D341Med (cell line): ENCODE results near the gene CRY1.
"Not testable (repeated sequence)": the region's sequence is repeated elsewhere in the genome, so short reads cannot be mapped to it uniquely, and the experiment has no call there.

Source experiments
- DNase-seq: peaks from one replicate; pipeline ENCODE4 v3.0.0; 2012; ENCODE audit warnings: low spot score

CRY1 gene

GRCh38 chr12:107002665-107003064, 90.7 kb downstream of the CRY1 start:
- DNase-seq, result not testable (repeated sequence)

- DNase-seq, result no peak
Observed at GRCh38 chr12:106999446-106999845, 93.9 kb downstream of the CRY1 start.

DNA sequence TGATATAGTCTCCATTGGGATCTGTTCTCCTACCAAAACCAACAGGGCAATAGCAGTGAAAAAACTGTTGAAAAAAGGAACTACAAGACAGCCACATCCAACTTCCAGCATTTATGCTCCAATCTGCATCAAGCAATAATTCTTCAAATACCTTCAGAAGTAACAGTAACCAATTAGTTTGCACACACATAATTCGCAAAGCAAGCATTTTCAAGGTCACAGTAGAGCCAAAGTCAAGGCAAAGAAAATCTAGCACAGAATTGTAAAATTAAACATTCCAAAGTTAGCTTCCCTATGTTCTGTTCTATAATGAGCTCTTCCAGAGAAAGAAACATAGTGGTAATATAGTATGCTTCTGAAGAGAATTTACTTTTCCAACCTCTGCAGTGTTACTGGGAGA, 95.4 kb downstream of the CRY1 start:
- no peak for DNase-seq

- not testable (repeated sequence) for DNase-seq
Observed at GRCh38 chr12:106996102-106996501, 97.2 kb downstream of the CRY1 start.

DNA sequence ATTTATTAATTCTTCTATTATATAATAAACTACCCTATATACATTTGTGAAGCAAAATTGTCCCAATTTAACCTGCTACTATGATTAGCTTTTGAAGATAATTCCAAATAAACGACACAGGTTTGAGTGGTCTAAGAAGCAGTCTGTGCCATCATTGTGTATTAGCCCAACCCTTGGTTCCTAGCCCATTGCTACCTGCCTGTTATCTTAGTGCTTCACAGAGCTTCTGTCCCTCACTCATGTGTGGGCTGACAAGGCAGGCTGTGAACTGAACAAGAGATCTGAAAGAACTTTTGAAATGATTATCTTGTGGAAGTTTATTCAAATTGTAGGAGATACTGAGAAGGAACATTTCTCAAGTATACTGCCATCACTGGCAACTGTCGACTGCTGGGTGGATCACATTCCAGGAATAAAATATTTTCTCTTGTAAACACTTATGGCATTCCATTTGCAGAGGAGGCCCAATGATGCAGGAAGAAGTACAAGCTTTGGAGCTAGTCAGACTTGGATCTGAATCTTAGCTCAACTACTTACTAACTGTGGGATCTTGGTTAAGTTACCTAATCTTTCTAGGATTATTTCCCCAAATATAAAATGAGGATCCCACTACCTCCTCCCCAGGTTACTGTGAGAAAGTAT, 98.6 kb downstream of the CRY1 start:
- no peak for DNase-seq

GRCh38 chr12:106987846-106988245, 105.5 kb downstream of the CRY1 start:
- DNase-seq, result no peak

GRCh38 chr12:106986625-106987389, 106.5 kb downstream of the CRY1 start, which contains the start of gene MTERF2:
Gene MTERF2, minus strand, starts transcription at chr12:106987146. Its CDS starts 8,432 bp downstream, at chr12:106978714.
- DNase-seq, result peak; percentile 98

DNA sequence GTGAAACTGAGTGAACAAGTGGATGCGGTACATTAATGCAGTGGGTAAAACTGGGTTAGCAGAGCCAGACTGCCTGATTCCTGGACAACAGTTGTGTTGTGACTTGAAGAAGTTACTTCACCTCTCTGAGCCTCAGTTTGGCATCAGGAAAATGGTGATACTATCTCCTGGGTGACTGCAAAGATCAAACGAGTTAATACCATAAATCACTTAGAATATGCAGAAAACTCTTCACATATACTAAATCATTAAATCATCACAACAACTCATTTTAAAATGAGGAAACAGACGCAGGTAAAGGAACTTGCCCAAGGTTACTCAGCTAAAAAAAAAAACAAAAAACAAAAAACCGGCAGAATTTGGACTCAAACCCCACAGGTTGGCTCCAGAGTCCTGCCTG, 107.2 kb downstream of the CRY1 start:
- DNase-seq, result no peak

DNA sequence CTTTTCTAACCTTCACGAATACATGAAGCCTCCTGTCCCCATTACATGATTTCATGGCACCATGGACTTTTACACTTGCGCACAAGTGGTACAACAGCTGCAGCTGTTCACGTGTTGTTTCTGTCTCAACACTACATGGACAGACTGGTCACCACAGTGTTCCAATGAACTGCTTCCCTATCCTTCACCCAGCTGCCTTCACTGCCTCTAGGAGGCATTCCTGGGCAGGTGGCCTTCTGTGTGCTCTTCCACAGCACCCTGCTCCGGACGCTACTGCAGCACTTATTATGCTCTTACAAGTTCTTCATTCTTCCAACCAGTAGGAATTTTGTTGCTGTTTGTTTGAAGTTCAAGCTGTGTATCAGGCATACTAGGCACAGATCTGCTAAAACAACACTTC, 107.9 kb downstream of the CRY1 start:
- no peak for DNase-seq

DNA sequence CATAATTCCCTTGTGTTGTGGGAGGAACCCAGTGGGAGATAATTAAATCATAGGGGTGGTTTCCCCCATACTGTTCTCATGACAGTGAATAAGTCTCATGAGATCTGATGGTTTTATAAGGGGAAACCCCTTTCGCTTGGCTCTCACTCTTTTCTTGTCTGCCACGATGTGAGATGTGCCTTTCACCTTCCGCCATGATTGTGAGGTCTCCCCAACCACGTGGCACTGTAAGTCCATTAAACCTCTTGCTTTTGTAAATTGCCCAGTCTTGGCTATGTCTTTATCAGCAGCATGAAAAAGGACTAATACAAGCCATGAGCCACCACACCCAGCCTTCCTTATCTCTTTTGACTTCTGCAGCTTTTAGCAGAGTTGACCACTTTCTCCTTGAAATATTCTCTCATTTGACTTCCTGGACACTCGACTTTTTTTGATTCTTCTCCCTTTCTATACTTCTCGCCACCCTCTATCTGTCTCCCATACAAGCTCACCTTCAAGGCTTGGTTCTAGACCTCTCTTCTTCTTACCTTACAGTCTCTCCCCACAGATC, 108.7 kb downstream of the CRY1 start:
- DNase-seq, result no peak

DNA sequence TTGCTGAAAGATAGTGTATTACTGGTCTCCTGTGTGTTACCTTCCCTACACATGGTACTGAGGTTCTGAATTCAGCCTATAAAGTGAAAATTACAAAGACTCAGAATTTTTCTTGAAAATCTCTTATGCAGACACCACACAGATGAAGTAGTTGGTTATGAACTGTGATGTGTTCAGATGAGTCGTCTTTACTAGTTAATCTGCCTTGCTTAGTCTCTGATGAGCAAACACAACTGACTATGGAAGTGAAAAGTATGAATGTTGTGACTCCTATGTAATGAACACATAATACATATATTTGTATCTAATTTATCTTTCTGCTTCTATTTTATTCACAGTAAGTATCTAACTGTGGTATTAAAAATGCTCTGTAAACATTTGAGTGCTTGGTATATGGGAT, 111.1 kb downstream of the CRY1 start:
- no peak for DNase-seq

GRCh38 chr12:106981788-106982187, 111.6 kb downstream of the CRY1 start:
- DNase-seq, result no peak

DNA sequence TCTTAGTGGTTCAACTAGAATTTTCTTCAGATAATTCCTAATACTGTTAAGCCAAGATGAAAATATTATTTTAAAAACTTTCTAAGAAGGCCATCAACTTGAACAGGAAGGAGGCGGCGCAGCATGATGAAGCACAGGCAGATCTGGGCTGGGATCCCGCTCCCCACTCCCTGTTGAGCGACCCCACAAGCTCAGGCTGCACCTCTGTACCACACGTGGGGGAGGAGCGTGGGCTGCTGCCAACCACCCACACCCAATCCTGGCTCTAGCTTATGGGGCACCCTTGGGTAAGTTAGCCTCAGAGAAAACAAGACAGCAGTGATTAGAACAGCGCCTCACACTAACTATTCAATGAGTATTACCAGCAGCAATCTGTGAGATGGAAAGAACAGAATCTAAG, 112.4 kb downstream of the CRY1 start:
- no peak for DNase-seq

DNA sequence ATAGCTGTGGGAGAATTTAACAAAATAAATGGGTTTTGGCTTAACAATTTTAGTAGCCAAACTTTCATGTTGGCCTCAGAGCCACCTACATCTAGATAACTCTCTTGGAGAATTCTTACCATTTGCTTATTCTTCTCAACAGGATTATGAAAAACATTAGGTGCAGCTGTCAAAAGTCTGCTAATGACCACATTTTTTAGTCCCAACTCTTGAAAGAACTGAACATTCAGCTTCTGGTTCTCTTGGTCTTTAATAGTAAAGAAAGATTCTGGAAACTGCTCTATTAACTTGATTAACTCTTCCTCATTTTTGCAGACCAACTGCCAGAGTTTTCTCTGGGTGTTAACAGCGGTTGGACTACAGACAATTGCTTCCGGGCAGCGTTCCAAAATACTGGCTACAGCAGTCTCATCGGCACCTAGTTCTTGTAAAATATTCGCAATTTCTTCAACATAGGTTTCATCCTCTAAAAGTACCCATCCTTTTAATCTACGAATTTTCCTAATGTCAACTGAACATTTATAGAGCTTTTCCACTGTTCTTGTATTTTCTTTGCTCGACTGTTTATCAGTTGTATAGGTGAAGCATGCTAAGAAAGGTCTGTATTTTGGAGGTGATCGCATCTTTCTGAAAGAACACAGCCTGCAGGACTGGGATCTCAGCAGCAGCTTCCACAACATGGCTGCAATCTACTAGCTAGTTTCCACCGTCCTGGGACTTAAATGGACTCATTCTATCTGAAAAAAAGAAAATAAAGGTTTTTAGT, 115.1 kb downstream of the CRY1 start:
- DNase-seq, result no peak

- DNase-seq, result no peak
Observed at GRCh38 chr12:106976668-106977067, 116.7 kb downstream of the CRY1 start.

DNA sequence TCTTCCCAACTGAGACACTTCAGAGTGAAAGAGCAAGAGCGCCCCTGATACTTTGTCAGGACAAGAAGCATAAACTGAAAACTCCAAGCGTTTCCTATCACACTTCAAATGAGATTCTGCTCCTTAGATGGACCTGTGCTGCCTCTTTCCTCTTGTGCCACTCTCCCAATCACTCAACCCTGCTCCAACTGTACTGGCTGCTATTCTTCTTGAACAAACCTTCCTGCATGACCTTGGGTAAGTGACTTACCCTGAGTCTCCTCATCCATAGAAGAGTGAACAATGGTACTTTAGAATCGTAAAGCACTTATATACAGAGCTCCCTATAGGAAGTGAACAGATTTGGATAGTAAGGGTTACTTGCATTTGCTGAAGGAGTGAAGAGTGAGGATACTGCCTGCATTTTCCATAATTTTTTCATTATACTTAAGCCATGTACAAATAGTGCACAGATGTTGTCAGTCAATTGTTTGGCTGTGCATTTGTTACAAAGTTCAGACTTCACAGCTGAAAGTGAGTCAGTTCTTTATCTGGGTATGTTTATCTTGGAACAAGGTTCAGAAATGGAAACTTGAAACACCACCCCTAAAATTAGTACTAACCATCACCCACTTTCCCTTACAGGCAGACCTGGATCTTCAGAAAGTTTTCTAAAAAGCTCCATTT, 117.2 kb downstream of the CRY1 start:
- no peak for DNase-seq

DNA sequence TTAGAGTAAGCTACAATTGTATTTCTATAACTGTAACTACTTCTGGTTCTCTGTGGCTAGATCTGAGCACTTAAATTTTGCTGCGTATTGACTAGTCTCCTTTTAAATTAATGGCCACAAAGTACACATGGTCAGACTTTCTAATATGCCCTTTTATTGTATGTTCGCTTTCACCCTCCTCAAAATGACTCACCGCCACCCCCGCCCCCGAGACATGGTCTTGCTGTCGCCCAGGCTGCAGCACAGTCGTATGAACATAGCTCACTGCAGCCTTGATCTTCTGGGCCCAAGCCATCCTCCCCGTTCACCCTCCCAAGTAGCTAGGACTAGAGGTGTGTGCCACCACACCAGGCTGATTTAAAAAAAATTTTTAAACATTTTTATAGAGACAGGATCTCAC, 118.3 kb downstream of the CRY1 start:
- no peak for DNase-seq

- no peak for DNase-seq
Observed at GRCh38 chr12:106974511-106974910, 118.8 kb downstream of the CRY1 start.

GRCh38 chr12:106973545-106973944, 119.8 kb downstream of the CRY1 start:
- DNase-seq, result no peak

DNA sequence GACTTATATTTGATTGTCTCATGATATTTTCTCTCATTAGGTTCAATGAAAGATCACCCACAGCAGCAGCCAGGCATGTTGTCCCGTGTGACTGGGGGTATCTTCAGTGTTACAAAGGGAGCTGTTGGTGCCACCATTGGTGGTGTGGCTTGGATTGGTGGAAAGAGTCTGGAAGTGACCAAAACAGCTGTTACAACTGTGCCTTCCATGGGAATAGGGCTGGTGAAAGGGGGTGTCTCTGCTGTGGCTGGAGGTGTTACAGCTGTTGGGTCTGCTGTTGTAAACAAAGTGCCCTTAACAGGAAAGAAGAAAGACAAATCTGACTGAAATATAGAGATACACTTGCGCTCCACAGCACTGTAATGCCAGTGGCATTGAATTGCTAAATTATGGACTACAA, 122.3 kb downstream of the CRY1 start:
- no peak for DNase-seq

DNA sequence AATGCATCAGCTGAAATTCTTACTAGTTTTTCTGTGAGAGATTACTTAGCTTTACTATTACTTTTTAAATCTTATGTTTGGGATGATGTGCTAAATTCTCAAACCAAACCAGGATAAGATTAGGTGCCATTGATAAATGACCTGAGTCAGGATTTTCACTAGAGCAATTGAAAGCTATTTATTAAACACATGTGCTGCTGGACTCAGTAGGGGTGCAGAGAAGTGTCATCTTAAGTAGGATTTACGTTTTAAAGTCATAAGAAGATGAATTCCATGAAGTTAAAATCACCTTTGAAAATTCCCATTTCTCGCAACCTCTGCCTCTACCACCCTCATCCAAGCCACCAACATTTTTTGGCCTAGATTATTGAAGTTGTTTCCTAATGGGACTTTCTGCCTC, 128.8 kb downstream of the CRY1 start:
- DNase-seq, result no peak

- DNase-seq, result no peak
Observed at GRCh38 chr12:106962286-106962685, 131.1 kb downstream of the CRY1 start.
